OCI-LY1 (cell line): ENCODE results near the gene CREB5.

Experiments used
- CTCF ChIP-seq: fragments of 200-600 bp; sonication (generic), shearing (Covaris generic); IDR thresholded peaks from 2 replicates; pipeline ENCODE4 v1.5.1; 2017; ENCODE audit warnings: mild to moderate bottlenecking, antibody characterized with exemption, low read length, moderate library complexity, mixed read lengths
- EZH2 ChIP-seq: fragments of 200-600 bp; sonication (generic), shearing (Covaris generic); IDR thresholded peaks from 2 replicates; pipeline ENCODE4 v1.8.0; 2017; ENCODE audit warnings: borderline replicate concordance, mixed run types, mild to moderate bottlenecking, antibody characterized with exemption, low read length, moderate library complexity, mixed read lengths

GRCh38 chr7:28815369-28815927 lies 403.1 kb downstream of the CREB5 start:
- TF ChIP-seq CTCF = no peak
- no peak for TF ChIP-seq EZH2
